DMS153 (cell line): ENCODE results near the gene IFT52.

Source experiments
- DNase-seq: peaks from one replicate; lab custom pipeline; 2025; lab: John Stamatoyannopoulos, UW

The IFT52 gene

DNA sequence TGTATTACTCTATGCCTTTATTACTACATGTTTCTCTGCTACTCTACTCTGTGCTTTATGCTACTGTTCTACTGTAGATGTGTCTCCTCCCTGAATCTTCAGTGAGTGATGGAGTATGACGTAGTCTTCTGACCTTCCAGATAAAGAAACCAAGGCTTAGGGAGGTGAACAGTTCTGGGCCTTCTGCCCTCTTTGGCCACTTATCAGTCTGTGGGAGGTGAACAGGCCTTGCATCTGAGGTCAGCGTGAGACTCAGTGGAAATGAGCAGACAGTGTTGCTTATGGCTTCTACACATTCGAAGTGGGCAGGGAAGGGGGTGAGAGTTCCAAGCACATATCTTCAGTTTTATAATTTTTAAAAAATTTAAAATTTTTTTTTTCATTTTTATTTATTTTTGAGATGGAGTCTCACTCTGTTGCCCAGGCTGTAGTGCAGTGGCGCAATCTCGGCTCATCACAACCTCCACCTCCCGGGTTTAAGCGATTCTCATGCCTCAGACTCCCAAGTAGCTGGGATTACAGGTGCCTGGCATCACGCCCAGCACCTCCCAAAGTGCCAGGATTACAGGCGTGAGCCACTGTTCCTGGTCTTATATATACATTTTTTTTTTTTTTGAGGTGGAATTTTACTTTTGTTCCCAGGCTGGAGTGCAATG, 100.3 kb downstream of the IFT52 start:
- no peak for DNase-seq

DNA sequence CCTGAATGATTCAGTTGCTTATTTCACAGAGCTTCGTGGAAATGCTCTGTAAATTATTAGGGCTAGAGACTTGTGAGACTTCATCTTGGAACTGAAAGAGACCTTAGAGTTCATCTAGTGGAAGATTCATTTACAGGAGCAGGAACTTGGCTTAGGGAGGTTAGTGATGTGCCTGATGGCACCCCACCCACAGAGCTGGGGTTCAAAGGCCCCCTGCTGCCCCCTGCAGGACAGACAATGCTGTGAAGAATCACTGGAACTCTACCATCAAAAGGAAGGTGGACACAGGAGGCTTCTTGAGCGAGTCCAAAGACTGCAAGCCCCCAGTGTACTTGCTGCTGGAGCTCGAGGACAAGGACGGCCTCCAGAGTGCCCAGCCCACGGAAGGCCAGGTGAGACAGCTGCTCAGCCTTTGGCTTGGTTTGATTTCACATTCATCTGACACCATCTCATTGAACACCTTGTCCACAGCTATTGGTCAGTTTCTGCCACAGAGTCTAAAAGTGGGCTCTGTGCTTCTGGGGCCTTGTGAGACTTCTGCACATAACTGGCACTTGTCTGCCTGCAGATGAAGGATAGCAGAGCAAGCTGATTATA, 101.3 kb downstream of the IFT52 start:
- DNase-seq: no peak

DNA sequence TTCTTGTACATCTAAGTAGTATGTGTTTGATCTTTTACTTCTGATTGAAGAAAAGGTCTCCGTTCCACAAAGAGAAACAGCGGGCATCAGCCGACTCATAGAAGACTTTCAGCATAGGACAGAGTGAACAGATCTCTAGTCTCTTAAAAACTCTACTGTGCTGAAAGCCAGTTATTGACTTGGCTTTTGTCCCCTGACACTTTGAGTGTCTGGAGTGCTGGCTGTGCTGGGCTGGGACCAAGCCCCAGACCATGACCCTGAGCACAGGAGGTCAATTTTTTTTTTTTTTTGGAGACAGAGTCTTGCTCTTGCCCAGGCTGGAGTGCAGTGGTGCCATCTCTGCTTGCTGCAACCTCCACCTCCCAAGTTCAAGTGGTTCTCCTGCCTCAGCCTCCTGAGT, 104.0 kb downstream of the IFT52 start:
- DNase-seq: no peak

DNA sequence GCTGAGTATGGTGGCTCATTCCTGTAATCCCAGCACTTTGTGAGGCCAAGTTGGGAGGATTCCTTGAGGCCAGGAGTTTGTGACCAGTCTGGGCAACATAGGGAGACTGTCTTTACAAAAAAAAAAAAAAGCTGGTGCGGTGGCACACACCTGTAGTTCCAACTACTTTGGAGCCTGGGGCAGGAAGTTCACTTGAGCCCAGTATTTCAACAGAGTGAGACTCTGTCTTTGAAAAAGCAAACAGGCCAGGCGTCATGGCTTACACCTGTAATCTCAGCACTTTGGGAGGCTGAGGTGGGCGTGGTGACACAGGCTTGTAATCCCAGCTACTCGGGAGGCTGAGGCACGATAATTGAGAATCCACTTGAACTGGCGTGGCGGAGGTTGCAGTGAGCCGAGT, 104.8 kb downstream of the IFT52 start:
- no peak for DNase-seq
